ENCODE measurements around the gene CEP170B. TPM values are rescaled to one million over a fixed set of nuclear protein-coding genes. Genes with fewer than 3 reads are reported as not detected.

Gene CEP170B
- total and polyA plus RNA-seq, 2 of the 8 experiments (the other 6 are each of a cell fraction or from before 2014, with no cell fraction given), result 9.1 to 33.8 TPM

GRCh38 chr14:104826861-104827176 is 38.2 kb upstream of the CEP170B start:
- Histone ChIP-seq H2BK15ac (ENCODE audit: low read length) (no peak overlapping the region), H3K36me3 (ENCODE audit: control insufficient read depth in 2 of 4, insufficient read depth in 4 of 4, low read length in 3 of 4) (no peaks in the 10 kb centered on the region), H3K79me1 (ENCODE audit: low read depth, low read length) (no peaks in the 10 kb centered on the region), H3K9me3 (ENCODE audit: insufficient read depth in 2 of 2, low read depth in 1 of 2, low read length in 1 of 2) (no peaks in the 10 kb centered on the region), H3K18ac (ENCODE audit: extremely low read depth, low read length) (no peak overlapping the region), H3K79me2 (ENCODE audit: control insufficient read depth in 1 of 2, insufficient read depth in 2 of 2, low read length in 2 of 2) (no peaks in the 10 kb centered on the region), H2AK5ac (ENCODE audit: low read depth, low read length) (no peak overlapping the region), H3K4me3 (ENCODE audit: extremely low read depth in 1 of 4, insufficient read depth in 2 of 4, low read depth in 3 of 4, low read length in 4 of 4) (peak overlapping the region; percentile 25 to 57 (median 38)), H3K27ac (ENCODE audit: low read depth, low read length) (no peak overlapping the region), H4K8ac (ENCODE audit: extremely low read depth, insufficient read depth, low read length) (no peak overlapping the region), H3K9ac (replicated peaks in 1 of 4; ENCODE audit: extremely low read depth in 1 of 4, low read depth in 3 of 4, low read length in 3 of 4) (no peak overlapping the region), H3K23ac (ENCODE audit: insufficient read length) (no peak overlapping the region), H4K20me1 (replicated peaks in 1 of 2; ENCODE audit: control insufficient read depth in 1 of 2, insufficient read depth in 2 of 2, low read length in 2 of 2) (peaks cover 0 to 8% of the 10 kb centered on the region in 2 experiments), H2BK120ac (replicated peaks; ENCODE audit: low read depth, low read length) (no peak overlapping the region), H3K27me3 (replicated peaks in 1 of 4; ENCODE audit: control insufficient read depth in 3 of 4, extremely low read depth in 1 of 4, insufficient read depth in 3 of 4, low read length in 3 of 4) (peaks cover 0 to 26% (median 19%) of the 10 kb centered on the region in 4 experiments; a peak in 6 of 7 replicates), H2AFZ (ENCODE audit: low read length) (no peak overlapping the region), H4K91ac (replicated peaks; ENCODE audit: insufficient read length, low read length) (no peak overlapping the region), H3K4me1 (replicated peaks in 1 of 4; ENCODE audit: control insufficient read depth in 3 of 4, insufficient read depth in 4 of 4, low read length in 3 of 4) (peaks cover 0 to 7% (median 5%) of the 10 kb centered on the region in 4 experiments; a peak in 4 of 7 replicates), H3K23me2 (ENCODE audit: low read depth, low read length) (peaks cover 21% of the 10 kb centered on the region; the same call in 1 of the 2 replicates), H2BK12ac (ENCODE audit: low read depth, low read length) (no peak overlapping the region), H3K4me2 (ENCODE audit: insufficient read depth in 1 of 2, low read depth in 2 of 2, low read length in 2 of 2) (peak overlapping the region; percentile 65 to 75), H3K56ac (replicated peaks; ENCODE audit: insufficient read length, low read depth, low read length) (no peak overlapping the region), H4K5ac (ENCODE audit: insufficient read length, low read depth, low read length) (no peak overlapping the region), H3K14ac (ENCODE audit: insufficient read length) (no peak overlapping the region), H3K4ac (replicated peaks; ENCODE audit: insufficient read length, low read depth, low read length) (no peak overlapping the region), H2BK20ac (ENCODE audit: low read length) (no peak overlapping the region), H2BK5ac (ENCODE audit: low read depth, low read length) (0 out of 2 replicates have a peak overlapping the region, but pooled peaks have one; percentile 24)
- no peak for FAIRE-seq
- no CpG with 5 or more reads among the region's 27 CpGs for whole genome bisulfite sequencing, 2 experiments (ENCODE audit: extremely low coverage in 1 of 2, insufficient coverage in 1 of 2, insufficient read length in 1 of 2, insufficient replicate concordance in 2 of 2, low coverage in 1 of 2, low lambda C conversion rate in 2 of 2, missing lambda C conversion rate in 1 of 2)
- peak in 1 of 2 experiments; percentile 62 for DNase-seq (ENCODE audit: low read depth in 1 of 2, low spot score in 2 of 2)
- ChIA-PET CTCF (ENCODE audit: partially characterized antibody) (interaction anchor here (0.6 to 4.1 kb wide), 32 partner anchors 18 to 689 kb away, joined by 3 to 40 read pairs (median 4); partner anchors contain the start of genes CEP170B, SIVA1 and ZBTB42), POLR2A (ENCODE audit: partially characterized antibody) (interaction anchor here (0.6 to 3.3 kb wide), 10 partner anchors 14 to 74 kb away, joined by 3 to 14 read pairs (median 4); partner anchors contain the start of genes CEP170B and SIVA1)
- TF ChIP-seq CBX5 (IDR thresholded peaks at IDR 0.05; ENCODE audit: low read depth, low read length), result no peak
- no peak for TF ChIP-seq SP4 (IDR thresholded peaks at IDR 0.05; ENCODE audit: low read length)
- TF ChIP-seq JUN (IDR thresholded peaks at IDR 0.05; ENCODE audit: low read depth, low read length), result no peak
- TF ChIP-seq GTF2F1 (IDR thresholded peaks at IDR 0.05; ENCODE audit: borderline replicate concordance, low read depth, low read length), result no peak
- TF ChIP-seq RBBP5 (IDR thresholded peaks at IDR 0.05; ENCODE audit: borderline replicate concordance, low read depth, low read length), result no peak
- TF ChIP-seq CREB1 (IDR thresholded peaks at IDR 0.05), result no peak
- no peak for TF ChIP-seq HDAC2 (IDR thresholded peaks at IDR 0.05; ENCODE audit: borderline replicate concordance in 1 of 2, low read depth in 2 of 2, low read length in 2 of 2)
- no peak for TF ChIP-seq KDM4A (IDR thresholded peaks at IDR 0.05; ENCODE audit: low read depth, low read length, severe bottlenecking)
- TF ChIP-seq EZH2 (IDR thresholded peaks at IDR 0.05; ENCODE audit: low read depth, low read length, severe bottlenecking), result no peak

All from H1 (cell line).